AG09319 (cell line): ENCODE measurements around the gene LDB3.
"Not testable (repeated sequence)": the region's sequence is repeated elsewhere in the genome, so short reads cannot be mapped to it uniquely, and the experiment has no call there.

Experiments
- DNase-seq: peaks from one replicate; pipeline ENCODE4 v3.0.0-alpha.2; 2010; ENCODE audit warnings: low read depth; ENCODE audit errors: extremely low read depth
- CTCF ChIP-seq: IDR thresholded peaks from 2 replicates; pipeline ENCODE4 v1.5.1; 2011; ENCODE audit warnings: low read depth, mild to moderate bottlenecking, inconsistent platforms, low read length, moderate library complexity

LDB3 gene

DNA sequence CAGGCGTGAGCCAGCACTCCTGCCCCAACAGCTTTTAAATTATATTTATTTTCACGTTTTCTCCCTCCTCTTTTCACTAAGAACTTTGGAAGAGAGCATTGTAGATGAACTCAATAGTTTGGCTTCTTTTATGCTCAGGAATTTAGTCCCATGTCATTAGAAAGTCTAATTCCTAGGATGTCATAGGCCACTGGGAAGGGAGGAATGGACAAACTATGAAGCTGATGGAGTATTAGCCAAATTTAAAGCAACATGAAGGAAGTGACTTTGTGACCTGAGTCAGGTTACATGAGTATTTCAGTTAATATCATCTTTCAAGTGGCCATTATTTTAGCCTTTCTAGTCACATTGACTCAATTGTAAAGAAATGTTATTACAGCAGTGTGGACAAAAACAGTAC is 32.0 kb upstream of the LDB3 start:
- DNase-seq, result no peak
- TF ChIP-seq CTCF, result no peak

- no peak for TF ChIP-seq CTCF
Measured at GRCh38 chr10:86642021-86642420, 26.3 kb upstream of the LDB3 start.

DNA sequence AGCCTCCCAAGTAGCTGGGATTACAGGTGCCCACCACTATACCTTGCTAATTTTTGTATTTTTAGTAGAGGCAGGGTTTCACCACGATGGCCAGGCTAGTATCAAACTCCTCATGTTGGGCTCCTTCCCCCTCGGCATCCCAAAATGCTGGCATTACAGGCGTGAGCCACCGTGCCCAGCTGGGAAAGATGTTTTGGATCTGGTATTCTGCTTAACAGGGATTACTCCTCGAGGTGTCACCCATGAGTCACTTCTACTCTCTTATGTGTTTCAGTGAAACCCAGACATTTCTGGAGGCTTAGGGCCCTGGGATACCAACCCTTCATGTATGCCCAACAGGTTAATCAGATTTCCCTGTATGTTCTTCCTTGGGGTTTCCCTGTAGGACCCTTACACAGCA is 25.8 kb upstream of the LDB3 start:
- TF ChIP-seq CTCF, result no peak; the same call in 1 of the 2 replicates
- no peak for DNase-seq

More at GRCh38 chr10:86642021-86642420, 26.3 kb upstream of the LDB3 start:
- DNase-seq, result no peak

- TF ChIP-seq CTCF, result peak; percentile 20
- DNase-seq, result no peak
Measured at GRCh38 chr10:86644152-86644793, 24.0 kb upstream of the LDB3 start.

- DNase-seq, result no peak
- TF ChIP-seq CTCF, result no peak
Measured at GRCh38 chr10:86644794-86645445, 23.4 kb upstream of the LDB3 start.

GRCh38 chr10:86645621-86646165 is 22.6 kb upstream of the LDB3 start:
- DNase-seq, result not testable (repeated sequence)

DNA sequence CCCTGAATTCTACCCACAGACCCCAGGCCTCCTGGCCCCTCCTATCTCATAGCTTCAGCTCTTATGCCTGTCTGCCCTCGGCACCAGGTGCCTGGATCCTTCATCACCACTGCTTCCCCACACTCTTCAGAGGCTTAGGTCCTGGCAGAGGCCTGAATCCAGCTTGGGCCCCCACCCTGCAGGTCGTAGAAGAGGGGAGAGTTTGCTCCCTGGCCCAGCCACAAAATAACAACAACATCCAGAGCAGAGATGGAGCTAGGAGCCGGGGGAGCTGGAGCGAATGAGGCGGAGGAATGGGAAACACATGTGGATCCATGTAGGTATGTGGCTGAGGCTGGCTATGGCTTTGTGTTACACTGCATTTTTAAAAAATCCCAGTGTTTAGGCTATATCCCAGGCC is 21.8 kb upstream of the LDB3 start:
- TF ChIP-seq CTCF, result no peak
- DNase-seq, result no peak
